Endometrium (tissue), 2 donors: Measurements from ENCODE around the gene TOR2A.
A peak's percentile ranks its signal among the peaks of the same experiment; 100 is the strongest.

ENCODE experiments used
- FAIRE-seq: peaks from 2 replicates; lab custom pipeline; 2012; peaks lifted over from hg19 to GRCh38; lab: Jason Lieb, UNC
- donor health status: control.
- donor health status: control.

Gene TOR2A

DNA sequence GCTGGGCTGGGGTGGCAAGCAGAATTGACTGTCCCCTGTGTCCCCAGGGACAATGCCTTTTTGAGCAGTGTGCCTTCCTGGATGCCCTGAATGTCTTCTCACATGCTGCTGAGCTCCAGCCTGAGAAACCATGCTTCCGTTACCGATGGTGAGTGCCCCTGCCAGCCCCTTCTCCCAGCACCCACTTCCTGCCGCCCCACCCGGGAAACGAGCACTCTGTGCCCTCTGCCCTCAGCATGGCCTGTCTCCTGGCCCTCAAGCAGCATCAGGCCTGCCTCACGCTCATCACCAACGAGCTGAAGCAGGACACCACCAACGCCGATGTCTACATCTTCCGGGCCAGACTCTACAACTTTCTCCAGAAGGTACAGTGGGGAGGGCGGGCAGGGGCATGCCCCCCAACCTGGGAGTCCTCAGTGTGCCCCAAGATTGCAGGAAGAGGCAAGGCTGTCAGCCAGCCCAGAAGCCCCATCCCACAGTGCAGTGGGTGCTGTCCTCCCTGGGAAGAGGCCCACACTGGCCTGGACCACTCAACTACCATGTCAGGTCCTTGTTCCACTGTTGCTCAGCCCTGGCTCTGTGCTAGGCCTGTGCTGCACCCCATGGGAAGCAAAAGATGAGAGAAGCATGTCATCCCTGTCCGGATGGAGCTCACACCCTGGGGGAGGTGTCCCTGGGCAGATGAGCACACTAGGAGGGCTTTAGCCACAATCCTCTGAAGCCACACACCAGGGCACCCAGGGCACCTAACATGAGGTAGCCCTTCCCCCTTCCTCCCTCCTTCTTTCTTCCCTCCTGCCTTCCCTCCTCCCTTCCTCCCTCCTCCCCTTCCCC is 14.8 kb downstream of the TOR2A start:
- FAIRE-seq: no peak

DNA sequence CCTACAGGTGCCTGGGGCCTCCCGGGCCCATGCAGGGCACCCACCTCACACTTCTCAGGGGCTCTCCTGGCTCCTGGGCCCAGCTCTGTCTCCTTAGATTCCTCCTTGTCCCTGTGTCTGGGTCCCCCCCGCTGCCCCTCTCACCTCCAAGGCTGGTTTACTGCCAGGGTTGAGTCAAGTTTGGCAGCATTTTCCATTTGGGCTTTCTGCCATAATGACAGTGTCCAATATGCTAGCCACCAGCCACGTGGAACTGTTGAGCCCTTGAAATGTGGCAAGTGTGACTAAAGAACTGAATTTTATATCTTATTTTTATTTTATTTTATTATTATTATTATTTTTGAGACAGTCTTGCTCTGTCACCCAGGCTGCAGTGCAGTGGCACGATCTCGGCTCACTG is 17.3 kb downstream of the TOR2A start:
- no peak for FAIRE-seq

GRCh38 chr9:127716412-127716811 is 18.7 kb downstream of the TOR2A start:
- FAIRE-seq: no peak

- FAIRE-seq: peak; percentile 95
Observed at GRCh38 chr9:127715470-127716337, 19.4 kb downstream of the TOR2A start, which contains the start of the genes PTRH1 and TTC16. Gene PTRH1, minus strand, starts transcription at chr9:127715663. Its CDS starts 24 bp downstream, at chr9:127715639. Gene TTC16, plus strand, starts transcription at chr9:127716079. Its CDS starts 67 bp downstream, at chr9:127716146.

- no peak for FAIRE-seq
Observed at GRCh38 chr9:127714951-127715469, 20.1 kb downstream of the TOR2A start.

DNA sequence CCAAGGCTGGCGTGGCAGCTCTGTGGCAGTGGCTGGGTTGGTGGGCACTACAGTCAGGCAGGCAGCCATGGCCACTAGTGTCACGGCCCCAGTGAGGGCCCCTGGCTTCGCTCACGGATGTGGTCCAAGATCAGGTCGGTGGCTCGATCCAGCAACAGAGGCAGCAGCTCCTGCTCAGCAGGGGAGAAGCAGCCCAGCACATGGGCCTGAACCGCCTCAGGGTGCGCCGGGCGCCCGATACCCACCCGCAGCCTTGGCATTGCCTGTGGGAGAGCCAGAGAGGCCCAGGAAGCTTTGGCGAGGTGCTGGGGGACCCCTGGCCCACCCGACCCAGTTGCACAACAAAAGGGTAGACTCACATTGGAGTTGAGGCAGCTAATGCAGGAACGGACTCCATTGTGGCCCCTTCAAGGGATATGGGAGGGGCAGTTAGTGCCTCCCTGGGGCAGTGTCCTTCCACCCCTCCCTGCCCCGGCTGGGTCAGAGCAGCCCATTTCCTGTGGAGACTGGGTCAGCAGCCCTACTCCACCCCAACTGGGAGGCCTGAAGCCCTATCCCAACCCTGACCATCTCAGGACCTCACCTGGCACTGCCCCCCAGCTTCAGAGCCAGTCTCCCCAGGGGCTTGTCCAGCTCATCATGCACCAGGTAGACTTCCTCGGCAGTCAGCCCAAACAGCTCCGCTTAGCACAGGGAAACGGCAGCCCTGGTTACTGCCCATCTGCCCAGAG is 20.9 kb downstream of the TOR2A start:
- no peak for FAIRE-seq

DNA sequence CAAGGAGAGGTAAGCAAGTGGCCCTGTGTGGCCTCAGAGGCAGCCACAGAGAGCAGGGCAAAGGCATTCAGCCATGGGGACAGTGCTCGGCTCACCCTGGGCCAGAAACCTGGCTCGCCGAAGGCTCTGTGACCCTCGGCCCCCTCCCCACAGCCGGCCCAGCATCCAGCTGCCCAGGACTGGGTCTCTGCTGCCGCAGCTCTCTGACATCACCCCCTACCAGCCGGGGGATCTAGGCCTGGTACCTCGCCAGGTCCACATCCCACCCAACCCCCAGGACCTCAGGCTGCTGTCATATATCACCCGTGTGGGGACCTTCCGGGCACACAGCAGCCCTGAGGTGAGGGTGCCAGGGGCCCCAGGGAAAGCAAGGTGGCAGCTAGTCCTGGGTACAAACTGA is 22.2 kb downstream of the TOR2A start:
- no peak for FAIRE-seq

- no peak for FAIRE-seq
Observed at GRCh38 chr9:127712371-127712770, 22.7 kb downstream of the TOR2A start.

GRCh38 chr9:127711831-127712274 is 23.2 kb downstream of the TOR2A start:
- FAIRE-seq: no peak

DNA sequence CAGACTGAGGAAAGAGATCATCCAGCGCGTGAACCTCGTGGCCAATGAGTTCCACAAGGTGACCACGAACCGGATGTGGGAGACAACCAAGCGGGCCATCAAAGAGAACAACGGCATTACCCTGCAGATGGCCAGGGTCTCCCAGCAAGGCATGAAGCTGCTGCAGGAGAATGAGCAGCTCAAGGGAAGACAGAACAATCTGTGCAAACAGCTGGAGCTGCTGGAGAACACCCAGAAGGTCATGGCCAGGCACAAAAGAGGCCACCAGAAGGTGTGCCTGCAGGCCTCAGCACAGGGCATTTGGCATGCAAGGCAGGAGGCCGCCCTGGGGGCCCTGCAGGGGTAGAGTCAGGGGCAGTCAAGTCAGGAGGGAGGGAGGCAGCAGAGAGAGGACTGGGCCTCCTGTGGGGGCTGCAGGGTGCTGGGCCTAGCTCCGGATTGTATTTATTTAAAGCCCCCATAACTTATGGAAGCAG is 23.8 kb downstream of the TOR2A start:
- FAIRE-seq: no peak

GRCh38 chr9:127710204-127710783 is 24.8 kb downstream of the TOR2A start:
- no peak for FAIRE-seq

DNA sequence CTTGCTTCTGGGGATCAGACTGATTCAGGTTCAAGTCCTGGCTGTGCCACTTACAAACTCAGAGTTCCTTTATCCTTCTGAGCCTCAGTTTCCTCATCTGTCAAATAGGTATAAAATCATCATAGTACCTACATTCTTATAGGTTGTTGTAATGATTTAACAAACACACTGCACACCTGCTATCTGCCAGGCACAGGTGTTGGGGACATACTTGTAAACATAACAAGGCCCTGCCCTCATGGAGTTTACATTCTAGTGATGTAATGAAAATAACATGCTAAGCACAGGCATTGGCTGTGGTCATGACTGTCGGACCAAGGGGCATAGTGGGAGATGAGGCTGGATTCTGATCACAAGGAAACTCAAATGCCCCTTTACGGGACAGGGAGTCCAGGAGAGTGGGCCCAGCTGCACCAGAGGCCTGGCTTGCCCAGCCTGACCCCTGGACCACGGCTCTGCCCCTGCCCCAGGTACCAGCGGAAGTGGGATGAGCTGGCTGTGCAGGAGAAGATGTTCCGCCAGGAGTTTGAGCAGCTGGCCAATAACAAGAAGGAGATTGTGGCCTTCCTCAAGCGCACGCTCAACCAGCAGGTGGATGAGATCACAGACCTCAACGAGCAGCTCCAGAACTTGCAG is 26.0 kb downstream of the TOR2A start:
- FAIRE-seq: no peak

DNA sequence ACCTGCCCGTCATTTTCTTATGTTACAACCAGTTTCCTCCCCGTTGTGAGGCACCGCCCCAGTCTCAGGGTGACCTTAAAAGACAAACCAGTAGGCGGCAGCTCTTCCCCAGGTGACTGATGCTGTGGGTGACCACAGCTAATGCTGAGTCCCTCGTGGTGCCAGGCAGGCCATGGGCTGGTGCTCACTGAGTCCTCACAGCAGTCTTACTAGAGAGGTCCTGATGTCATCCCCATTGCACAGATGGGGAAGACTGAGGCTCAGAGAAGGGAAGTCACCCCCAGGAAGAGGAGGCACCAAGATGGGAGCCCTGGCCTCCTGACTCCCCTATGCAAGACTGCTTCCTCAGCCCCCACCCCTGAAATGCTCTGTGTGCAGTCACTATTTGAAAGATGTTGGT is 27.3 kb downstream of the TOR2A start:
- FAIRE-seq: no peak

DNA sequence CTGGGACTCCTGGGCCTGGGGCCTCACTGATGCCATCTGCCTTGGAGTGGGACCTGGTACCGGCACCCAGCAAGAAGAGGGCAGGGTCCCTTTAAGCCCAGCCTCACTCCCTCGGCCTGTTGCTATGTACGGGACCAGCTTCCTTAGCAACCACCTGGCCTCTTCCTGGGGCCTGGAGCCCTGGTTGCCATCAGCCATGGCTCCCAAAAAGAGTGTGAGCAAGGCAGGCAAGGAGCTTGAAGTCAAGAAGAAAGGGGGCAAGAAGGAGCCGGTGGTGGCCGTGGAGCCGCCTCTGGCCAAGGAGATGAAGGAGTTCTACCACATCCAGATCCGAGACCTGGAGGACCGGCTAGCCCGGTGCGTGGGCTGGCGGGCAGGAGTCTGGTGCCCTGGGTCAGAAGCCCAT is 28.3 kb downstream of the TOR2A start, which contains the start of gene CFAP157:
Gene CFAP157 (plus strand): TSS at position 153 of the 406 bp plus-strand sequence. CDS start 44 bp downstream, at position 197.
- no peak for FAIRE-seq

GRCh38 chr9:127705577-127706379 is 29.3 kb downstream of the TOR2A start:
- no peak for FAIRE-seq

- FAIRE-seq: no peak
Observed at GRCh38 chr9:127703289-127703946, 31.7 kb downstream of the TOR2A start.

GRCh38 chr9:127700594-127701255 is 34.4 kb downstream of the TOR2A start:
- FAIRE-seq: no peak

GRCh38 chr9:127700140-127700539 is 35.0 kb downstream of the TOR2A start:
- no peak for FAIRE-seq
